Kidney (tissue), 14 donors: ENCODE data around the gene TAF6L. TPM values are rescaled to one million over a fixed set of nuclear protein-coding genes. Genes with fewer than 3 reads are reported as not detected.
A peak's percentile ranks its signal among the peaks of the same experiment; 100 is the strongest.

Source experiments
- DNase-seq, 5 donors: peaks; one replicate each; pipeline ENCODE4 v3.0.0-alpha.2; 2013 to 2020
- FAIRE-seq: peaks from 2 replicates; lab custom pipeline; 2012; peaks lifted over from hg19 to GRCh38; lab: Jason Lieb, UNC
- H3K27ac ChIP-seq, 2 donors: one replicate each; pipeline ENCODE4 v1.7.0; 2013; ENCODE audit warnings: low read depth in 2 of 2, low read length in 2 of 2, inconsistent platforms in 1 of 2
- H3K27me3 ChIP-seq: one replicate; pipeline ENCODE4 v1.7.1; 2013; ENCODE audit warnings: low read length, inconsistent platforms; ENCODE audit not compliant: control insufficient read depth, insufficient read depth
- H3K36me3 ChIP-seq, 3 donors: one replicate each; pipeline versions ENCODE4 v1.7.0 to v1.7.1; 2013; ENCODE audit warnings: low read length in 3 of 3, control low read depth in 1 of 3, inconsistent platforms in 1 of 3; ENCODE audit not compliant: insufficient read depth in 3 of 3, control insufficient read depth in 2 of 3
- H3K4me1 ChIP-seq, 3 donors: one replicate each; pipeline versions ENCODE4 v1.7.0 to v1.7.1; 2013; ENCODE audit warnings: low read length in 3 of 3, inconsistent platforms in 1 of 3, low read depth in 1 of 3; ENCODE audit not compliant: control insufficient read depth in 2 of 3, insufficient read depth in 2 of 3
- H3K4me3 ChIP-seq, 3 donors: one replicate each; pipeline versions ENCODE4 v1.7.0 to v1.8.1; 2013; ENCODE audit warnings: low read length in 3 of 3, control low read depth in 1 of 3, inconsistent platforms in 1 of 3
- H3K9ac ChIP-seq, 3 donors: one replicate each; pipeline versions ENCODE4 v1.7.0 to v1.7.1; 2013; ENCODE audit warnings: low read length in 3 of 3, control low read depth in 1 of 3, inconsistent platforms in 1 of 3
- H3K9me3 ChIP-seq, 3 donors: one replicate each; pipeline versions ENCODE4 v1.7.0 to v1.7.1; 2013; ENCODE audit warnings: low read length in 3 of 3, control low read depth in 1 of 3, inconsistent platforms in 1 of 3; ENCODE audit not compliant: control insufficient read depth in 2 of 3, insufficient read depth in 1 of 3
- intact Hi-C: fragments of 100-400 bp; cut with DNase I; formaldehyde crosslinking; loops from one replicate; pipeline ENCODE4 v1.11.1; 2022
- polyA plus RNA-seq: library from polyadenylated mRNA; stranded (reverse); fragments of 350-450 nt; fragmentation: Illumina TruSeq; extraction: RNeasy Lipid Tissue Mini Kit (QIAGEN cat#74804); gene quantifications from one replicate; pipeline ENCODE4 v1.2.3, GENCODE V29; 2014; ENCODE audit warnings: low read depth, low replicate concordance; ENCODE audit not compliant: insufficient read depth
- total RNA-seq: library from RNA; stranded (reverse); fragmentation: NEBNext Ultra II Directional; extraction: Animal tissue kit (Norgen Biotek cat#: 25700); gene quantifications from one replicate; pipeline ENCODE4 v1.2.1, GENCODE V29; 2021
- TF ChIP-seq, protein P1 (sequence below): IDR thresholded peaks from 3 replicates; pipeline ENCODE4 v1.5.1; 2012; ENCODE audit warnings: mild to moderate bottlenecking, moderate library complexity, borderline replicate concordance; ENCODE audit not compliant: insufficient read depth; ENCODE audit errors: extremely low read depth
- donor health status: control.
- donor health status: control.
- donor health status: control.
- donor health status: control.
- donor health status: control.
- donor health status: DM: yes; HTN: yes; CAD: no.
- donor health status: Normal renal cell carcinoma (clear cell type).

TAF6L gene
- total and polyA plus RNA-seq, 2 donors from 2014 or later: 19.3 to 27.1 TPM

DNA sequence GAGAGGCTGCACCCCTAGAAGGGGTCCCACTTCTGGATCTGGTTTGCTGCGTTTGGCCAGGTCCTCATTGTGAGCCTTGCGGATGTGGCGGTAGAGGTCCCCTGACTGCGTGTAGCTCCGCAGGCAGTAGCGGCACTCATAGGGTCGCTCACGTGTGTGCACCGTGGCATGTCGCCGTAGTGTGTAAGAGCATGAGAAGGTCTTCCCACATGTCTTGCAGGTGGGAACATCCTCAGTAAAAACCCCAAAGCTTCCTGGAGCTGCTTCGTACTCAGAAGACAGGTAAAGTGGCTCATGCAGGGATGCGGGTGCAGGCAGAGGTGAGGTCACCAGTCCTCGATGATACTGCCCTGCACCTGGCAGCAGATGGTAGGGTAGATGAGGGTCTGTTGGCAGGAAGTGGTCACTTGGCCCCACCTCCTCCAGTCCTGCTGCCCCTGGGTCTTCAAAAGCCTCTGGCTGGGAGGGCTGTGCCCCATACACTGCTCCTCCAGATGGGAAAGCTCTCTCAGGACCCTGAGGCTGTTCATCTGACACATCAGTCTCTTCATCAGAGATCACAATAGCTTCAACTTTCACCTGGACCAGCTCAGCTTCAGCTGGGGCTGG is 18.9 kb upstream of the TAF6L start:
- peaks cover 0 to 10% (median 4%) of the 10 kb centered on the region in 3 donors for H3K36me3 ChIP-seq
- no peak overlapping the region for H3K9ac ChIP-seq
- TF ChIP-seq, protein P1, sequence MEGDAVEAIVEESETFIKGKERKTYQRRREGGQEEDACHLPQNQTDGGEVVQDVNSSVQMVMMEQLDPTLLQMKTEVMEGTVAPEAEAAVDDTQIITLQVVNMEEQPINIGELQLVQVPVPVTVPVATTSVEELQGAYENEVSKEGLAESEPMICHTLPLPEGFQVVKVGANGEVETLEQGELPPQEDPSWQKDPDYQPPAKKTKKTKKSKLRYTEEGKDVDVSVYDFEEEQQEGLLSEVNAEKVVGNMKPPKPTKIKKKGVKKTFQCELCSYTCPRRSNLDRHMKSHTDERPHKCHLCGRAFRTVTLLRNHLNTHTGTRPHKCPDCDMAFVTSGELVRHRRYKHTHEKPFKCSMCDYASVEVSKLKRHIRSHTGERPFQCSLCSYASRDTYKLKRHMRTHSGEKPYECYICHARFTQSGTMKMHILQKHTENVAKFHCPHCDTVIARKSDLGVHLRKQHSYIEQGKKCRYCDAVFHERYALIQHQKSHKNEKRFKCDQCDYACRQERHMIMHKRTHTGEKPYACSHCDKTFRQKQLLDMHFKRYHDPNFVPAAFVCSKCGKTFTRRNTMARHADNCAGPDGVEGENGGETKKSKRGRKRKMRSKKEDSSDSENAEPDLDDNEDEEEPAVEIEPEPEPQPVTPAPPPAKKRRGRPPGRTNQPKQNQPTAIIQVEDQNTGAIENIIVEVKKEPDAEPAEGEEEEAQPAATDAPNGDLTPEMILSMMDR: no peak
- DNase-seq (peak in 1 of 5 donors; percentile 70), FAIRE-seq (no peak)
- no peaks in the 10 kb centered on the region for H3K9me3 ChIP-seq
- no peak overlapping the region for H3K4me3 ChIP-seq
- no peaks in the 10 kb centered on the region for H3K27me3 ChIP-seq
- no peak overlapping the region for H3K27ac ChIP-seq
- intact Hi-C loops: no loop called here
- peaks cover 0 to 13% (median 12%) of the 10 kb centered on the region in 3 donors for H3K4me1 ChIP-seq

DNA sequence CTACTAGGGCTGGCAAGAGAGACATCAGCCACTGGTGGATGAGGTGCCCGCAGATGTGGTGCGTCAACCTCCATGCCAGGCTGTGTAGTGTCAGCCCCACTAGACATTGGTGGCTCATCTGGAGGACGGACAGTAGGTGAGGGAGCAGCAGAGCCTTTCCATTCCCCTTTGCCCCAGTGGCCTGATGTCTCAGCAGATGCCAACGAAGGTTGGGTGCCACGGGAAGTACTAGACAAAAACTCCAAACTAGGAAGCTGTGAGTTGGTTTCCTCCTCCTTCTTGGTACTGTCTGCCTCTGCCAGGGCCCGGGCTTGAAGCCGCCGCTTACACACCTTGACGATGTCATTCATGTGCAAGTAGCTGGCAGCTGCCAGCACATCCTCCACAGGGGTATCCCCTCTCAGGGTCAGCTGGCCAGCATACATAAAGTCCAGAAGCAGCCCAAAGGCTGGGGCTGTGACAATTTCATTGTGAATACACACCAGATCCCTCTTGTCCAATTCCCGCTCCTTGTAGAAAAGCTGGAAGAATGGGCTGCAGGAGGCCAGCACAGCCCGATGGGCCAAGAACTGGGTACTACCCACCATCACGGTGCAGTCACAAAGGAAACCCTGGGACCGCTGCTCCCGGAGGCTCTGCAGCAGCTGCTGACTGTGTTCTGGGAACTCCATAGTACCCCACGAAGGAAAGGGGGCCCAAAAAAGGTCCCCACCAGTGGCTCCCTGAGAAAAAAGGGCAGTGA is 18.0 kb upstream of the TAF6L start:
- Histone ChIP-seq H3K9ac (peak overlapping the region in 2 of 3 donors; percentile 4 to 98), H3K4me1 (peaks cover 0 to 13% (median 12%) of the 10 kb centered on the region in 3 donors), H3K36me3 (peaks cover 0 to 10% (median 4%) of the 10 kb centered on the region in 3 donors), H3K27ac (peak overlapping the region; percentile 3 to 99), H3K27me3 (no peaks in the 10 kb centered on the region), H3K9me3 (no peaks in the 10 kb centered on the region), H3K4me3 (peak overlapping the region; percentile 94 to 99 (median 99))
- intact Hi-C loops: no loop called here
- TF ChIP-seq, protein P1: no peak
- DNase-seq: peak in 1 of 5 donors; percentile 72
- no peak for FAIRE-seq

DNA sequence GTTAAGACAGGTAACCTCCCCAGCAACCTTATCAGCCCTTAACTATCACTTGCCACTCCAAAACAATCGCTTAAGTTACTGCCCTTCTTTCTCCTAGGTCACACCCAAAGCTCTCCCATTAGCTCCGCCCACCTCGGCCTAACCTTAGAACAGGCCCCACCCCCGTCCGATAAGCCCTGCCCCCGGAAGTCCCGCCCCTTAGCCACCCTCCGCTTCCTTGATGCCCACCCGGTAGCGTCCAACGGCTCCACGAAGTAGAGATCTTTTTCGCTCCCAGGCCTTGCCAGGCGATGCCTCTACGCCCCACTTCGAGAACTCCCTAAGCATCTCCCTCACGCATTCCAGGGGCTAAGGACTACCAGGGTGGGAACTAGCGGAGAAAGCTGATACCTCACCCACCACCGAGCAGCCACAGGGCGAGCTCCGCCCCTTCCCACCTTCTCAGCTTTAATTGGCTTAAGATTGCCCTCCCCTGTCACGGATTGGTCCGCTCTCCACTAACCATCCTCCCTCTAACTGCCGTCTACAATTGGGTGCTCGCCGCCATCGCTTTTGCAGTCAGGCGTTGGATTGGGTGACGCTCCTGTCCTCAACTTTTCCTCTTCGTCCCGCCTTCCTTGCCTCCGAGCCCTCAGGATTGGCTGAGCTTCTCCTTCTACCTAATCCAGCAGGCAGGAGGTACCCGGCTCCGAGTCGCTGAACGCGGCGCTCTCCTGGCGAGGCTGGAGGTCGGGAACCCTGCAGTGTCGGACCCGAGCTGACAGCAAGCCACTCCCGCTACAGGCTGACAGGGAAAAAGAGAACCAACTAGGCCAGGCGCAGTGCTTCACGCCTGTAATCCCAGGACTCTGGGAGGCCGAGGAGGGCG is 17.2 kb upstream of the TAF6L start, which contains the start of gene ZBTB3:
TSS of gene ZBTB3 (minus strand) at position 425 of the 868 bp plus-strand sequence. CDS start 496 bp downstream, outside the sequence.
- H3K27me3 ChIP-seq: no peaks in the 10 kb centered on the region
- intact Hi-C loops: no loop called here
- H3K4me1 ChIP-seq: peaks cover 0 to 13% (median 12%) of the 10 kb centered on the region in 3 donors
- H3K4me3 ChIP-seq: peak within 1 kb of the TSS; percentile 94 to 99 (median 99)
- DNase-seq (peak; percentile 98 to 100 (median 99)), FAIRE-seq (peak; percentile 95)
- peak within 1 kb of the TSS; percentile 95 to 99 for H3K27ac ChIP-seq
- H3K36me3 ChIP-seq: peaks cover 0 to 10% (median 4%) of the 10 kb centered on the region in 3 donors
- no peaks in the 10 kb centered on the region for H3K9me3 ChIP-seq
- H3K9ac ChIP-seq: peak within 1 kb of the TSS; percentile 75 to 98 (median 87)
- TF ChIP-seq, protein P1: no peak
